Cardiac septum (tissue), 1 donor: ENCODE results near the gene SDHD. TPM values are rescaled to one million over a fixed set of nuclear protein-coding genes. Genes with fewer than 3 reads are reported as not detected.

Experiments
- total RNA-seq: library from RNA; stranded (reverse); fragmentation: NEBNext Ultra II Directional; extraction: Animal tissue kit (Norgen Biotek cat#: 25700); gene quantifications from one replicate; pipeline ENCODE4 v1.2.1, GENCODE V29; 2021
- donor health status: DM: no; HTN: no; CAD: no.

The SDHD gene
- total RNA-seq, 1 donor from 2014 or later: 209 TPM

Other genes starting within 250 kb of the SDHD start
- gene ALG9, start 215.3 kb upstream of the SDHD start, total RNA-seq: 16.2 TPM
- gene FDXACB1, start 207.7 kb upstream of the SDHD start, total RNA-seq: 0.73 TPM
- 27.8 TPM for gene CFAP68, start 207.3 kb upstream of the SDHD start, total RNA-seq
- gene CRYAB, start 175.1 kb upstream of the SDHD start, total RNA-seq: 8,606 TPM
- gene HSPB2, start 174.1 kb upstream of the SDHD start, total RNA-seq: 59.9 TPM
- gene C11orf52, start 168.0 kb upstream of the SDHD start, total RNA-seq: 2.6 TPM
- gene DIXDC1, start 149.5 kb upstream of the SDHD start, total RNA-seq: 29.0 TPM
- 123 TPM for gene DLAT, start 61.5 kb upstream of the SDHD start, total RNA-seq
- gene PIH1D2, start 12.9 kb upstream of the SDHD start, total RNA-seq: 2.0 TPM
- gene NKAPD1, start 12.6 kb upstream of the SDHD start, total RNA-seq: 9.7 TPM
- gene TIMM8B, start 117 bp upstream of the SDHD start, total RNA-seq: 100 TPM
- 0.70 TPM for gene IL18, start 77.2 kb downstream of the SDHD start, total RNA-seq
- 0.32 TPM for gene TEX12, start 80.5 kb downstream of the SDHD start, total RNA-seq
- 67.8 TPM for gene BCO2, start 88.6 kb downstream of the SDHD start, total RNA-seq
- gene PTS, start 139.6 kb downstream of the SDHD start, total RNA-seq: 33.0 TPM
- gene PLET1, start 174.0 kb downstream of the SDHD start, total RNA-seq: not detected